Measurements from ENCODE around the gene SSX2IP.
A peak's percentile ranks its signal among the peaks of the same experiment; 100 is the strongest.

SSX2IP gene

GRCh38 chr1:84721152-84721551 is 30.9 kb upstream of the SSX2IP start:
- no peak for TF ChIP-seq CTCF (IDR thresholded peaks at IDR 0.05; ENCODE audit: low read length, missing control alignments)
- no peak overlapping the region for H3K4me3 ChIP-seq (replicated peaks; ENCODE audit: low read depth, low read length)
- peak; percentile 51 for DNase-seq (ENCODE audit: low read depth)

GRCh38 chr1:84720221-84720780 is 30.0 kb upstream of the SSX2IP start:
- H3K4me3 ChIP-seq (replicated peaks; ENCODE audit: low read depth, low read length): no peak overlapping the region
- DNase-seq (ENCODE audit: low read depth): no peak
- no peak for TF ChIP-seq CTCF (IDR thresholded peaks at IDR 0.05; ENCODE audit: low read length, missing control alignments)

GRCh38 chr1:84719543-84720217 is 29.4 kb upstream of the SSX2IP start:
- H3K4me3 ChIP-seq (replicated peaks; ENCODE audit: low read depth, low read length): no peak overlapping the region
- TF ChIP-seq CTCF (IDR thresholded peaks at IDR 0.05; ENCODE audit: low read length, missing control alignments): no peak
- no peak for DNase-seq (ENCODE audit: low read depth)

DNA sequence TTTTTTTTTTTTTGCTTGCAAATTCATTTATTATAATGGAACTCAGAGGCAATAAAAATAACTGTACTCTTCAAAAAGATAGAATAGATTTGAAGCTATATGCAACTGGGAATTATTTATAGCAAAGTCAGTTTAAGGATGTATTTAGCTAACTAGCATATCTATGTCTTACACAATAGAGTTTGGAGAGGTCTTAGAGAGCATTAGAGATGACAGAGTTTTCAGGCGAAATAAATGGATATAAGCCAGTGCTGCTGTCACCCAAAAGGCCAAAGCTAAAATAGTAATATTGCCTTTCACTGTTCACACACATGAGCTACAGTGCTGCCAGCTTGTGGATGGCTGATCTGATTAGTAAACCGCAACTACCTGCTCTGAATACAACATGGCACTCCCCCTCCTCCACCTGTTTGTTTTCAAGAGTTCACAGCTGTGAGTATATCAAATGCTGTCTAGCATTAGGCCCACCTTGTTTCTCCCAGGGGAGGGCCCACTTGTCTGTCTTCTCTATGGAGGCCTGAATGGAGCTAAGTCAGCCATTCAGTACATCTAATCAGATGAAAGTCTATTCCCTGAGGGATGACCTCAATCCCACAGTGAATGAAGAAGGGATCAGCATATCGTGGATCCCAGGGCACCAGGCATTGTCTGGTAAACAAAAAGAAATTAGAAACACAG is 25.2 kb upstream of the SSX2IP start:
- H3K4me3 ChIP-seq (replicated peaks; ENCODE audit: low read depth, low read length): no peak overlapping the region
- TF ChIP-seq CTCF (IDR thresholded peaks at IDR 0.05; ENCODE audit: low read length, missing control alignments): no peak
- no peak for DNase-seq (ENCODE audit: low read depth)

- no peak overlapping the region for H3K4me3 ChIP-seq (replicated peaks; ENCODE audit: low read depth, low read length)
- TF ChIP-seq CTCF (IDR thresholded peaks at IDR 0.05; ENCODE audit: low read length, missing control alignments): no peak
- peak; percentile 74 for DNase-seq (ENCODE audit: low read depth)
Observed at GRCh38 chr1:84712276-84712874, 22.1 kb upstream of the SSX2IP start.

DNA sequence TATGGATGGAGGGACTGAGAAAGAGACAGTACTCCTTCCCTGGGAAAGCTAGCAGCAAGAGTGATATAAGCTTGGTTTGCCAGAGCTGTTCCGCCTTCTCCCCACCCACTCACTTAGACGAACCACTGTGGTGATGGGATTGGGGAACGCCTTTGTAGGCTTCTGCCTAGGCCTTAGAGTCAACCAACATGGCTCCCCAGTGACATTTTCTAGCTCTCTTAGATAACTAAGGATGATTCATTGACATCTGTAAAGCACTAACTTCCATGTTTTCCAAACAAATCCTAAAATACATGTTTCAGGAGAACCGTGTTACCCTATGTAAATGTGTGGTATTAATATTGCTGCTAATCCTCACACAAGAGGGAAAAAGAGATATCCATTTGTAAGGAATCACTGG is 21.6 kb upstream of the SSX2IP start:
- no peak for DNase-seq (ENCODE audit: low read depth)
- no peak overlapping the region for H3K4me3 ChIP-seq (replicated peaks; ENCODE audit: low read depth, low read length)
- no peak for TF ChIP-seq CTCF (IDR thresholded peaks at IDR 0.05; ENCODE audit: low read length, missing control alignments)
